Mesothelial cell of epicardium (in vitro differentiated cells): Measurements from ENCODE around the gene CD63. TPM values are rescaled to one million over a fixed set of nuclear protein-coding genes. Genes with fewer than 3 reads are reported as not detected.

ENCODE experiments used
- DNase-seq, 2 experiments: peaks; one replicate each; pipeline ENCODE4 v3.0.0; 2021; ENCODE audit warnings: low spot score in 2 of 2; ENCODE audit not compliant: unreplicated experiment in 2 of 2
- H3K27ac Mint-ChIP-seq: 2 replicates; pipeline ENCODE4 v1.8.0; 2021; ENCODE audit warnings: mixed read lengths
- H3K27me3 Mint-ChIP-seq: 2 replicates; pipeline ENCODE4 v1.8.0; 2021; ENCODE audit warnings: low read depth, mixed read lengths
- H3K36me3 Mint-ChIP-seq: 2 replicates; pipeline ENCODE4 v1.8.0; 2021; ENCODE audit warnings: mixed read lengths
- H3K4me1 Mint-ChIP-seq: 2 replicates; pipeline ENCODE4 v1.8.0; 2021; ENCODE audit warnings: mixed read lengths
- H3K4me3 Mint-ChIP-seq: 2 replicates; pipeline ENCODE4 v1.8.0; 2021; ENCODE audit warnings: mild to moderate bottlenecking, moderate library complexity, mixed read lengths
- H3K9me3 Mint-ChIP-seq: 2 replicates; pipeline ENCODE4 v1.8.0; 2021; ENCODE audit warnings: mixed read lengths
- total RNA-seq: library from RNA; stranded (reverse); gene quantifications from 3 replicates; pipeline ENCODE4 v1.2.1, GENCODE V29; 2021
- TF ChIP-seq, protein P1 (sequence below): fragments of 200-600 bp; sonication (generic); IDR thresholded peaks from one replicate; pipeline ENCODE4 v1.5.0; 2021; ENCODE audit warnings: antibody characterized with exemption; ENCODE audit not compliant: unreplicated experiment

The CD63 gene
- total RNA-seq, 1 donor from 2014 or later, result 429 TPM

DNA sequence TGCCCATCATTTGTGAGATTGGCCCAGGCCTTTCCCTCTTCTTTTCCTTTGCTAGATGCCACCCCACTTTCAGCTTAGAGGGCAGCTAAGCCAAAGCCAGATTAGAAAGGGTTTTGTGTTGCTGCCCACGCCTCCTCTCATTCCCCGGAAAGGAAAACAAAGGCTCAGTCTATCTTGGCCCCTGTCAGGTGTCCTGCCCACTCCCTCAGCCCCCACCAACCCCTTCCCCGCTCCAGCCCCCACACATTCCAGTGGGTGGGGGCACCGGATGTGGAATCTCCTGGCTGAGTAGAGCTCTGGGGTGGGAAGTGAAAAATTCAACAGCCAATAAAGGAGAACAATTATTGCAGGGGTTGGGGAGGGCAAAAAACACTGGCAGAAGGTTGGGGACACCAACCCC lies 10.8 kb downstream of the CD63 start:
- TF ChIP-seq, protein P1, sequence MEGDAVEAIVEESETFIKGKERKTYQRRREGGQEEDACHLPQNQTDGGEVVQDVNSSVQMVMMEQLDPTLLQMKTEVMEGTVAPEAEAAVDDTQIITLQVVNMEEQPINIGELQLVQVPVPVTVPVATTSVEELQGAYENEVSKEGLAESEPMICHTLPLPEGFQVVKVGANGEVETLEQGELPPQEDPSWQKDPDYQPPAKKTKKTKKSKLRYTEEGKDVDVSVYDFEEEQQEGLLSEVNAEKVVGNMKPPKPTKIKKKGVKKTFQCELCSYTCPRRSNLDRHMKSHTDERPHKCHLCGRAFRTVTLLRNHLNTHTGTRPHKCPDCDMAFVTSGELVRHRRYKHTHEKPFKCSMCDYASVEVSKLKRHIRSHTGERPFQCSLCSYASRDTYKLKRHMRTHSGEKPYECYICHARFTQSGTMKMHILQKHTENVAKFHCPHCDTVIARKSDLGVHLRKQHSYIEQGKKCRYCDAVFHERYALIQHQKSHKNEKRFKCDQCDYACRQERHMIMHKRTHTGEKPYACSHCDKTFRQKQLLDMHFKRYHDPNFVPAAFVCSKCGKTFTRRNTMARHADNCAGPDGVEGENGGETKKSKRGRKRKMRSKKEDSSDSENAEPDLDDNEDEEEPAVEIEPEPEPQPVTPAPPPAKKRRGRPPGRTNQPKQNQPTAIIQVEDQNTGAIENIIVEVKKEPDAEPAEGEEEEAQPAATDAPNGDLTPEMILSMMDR, result no peak
- Mint-ChIP-seq H3K27ac (peak overlapping the region; percentile 68), H3K4me3 (peak overlapping the region; percentile 93), H3K27me3 (peaks cover 11% of the 10 kb centered on the region), H3K9me3 (no peaks in the 10 kb centered on the region), H3K36me3 (no peaks in the 10 kb centered on the region), H3K4me1 (peaks cover 34% of the 10 kb centered on the region)
- no peak for DNase-seq

DNA sequence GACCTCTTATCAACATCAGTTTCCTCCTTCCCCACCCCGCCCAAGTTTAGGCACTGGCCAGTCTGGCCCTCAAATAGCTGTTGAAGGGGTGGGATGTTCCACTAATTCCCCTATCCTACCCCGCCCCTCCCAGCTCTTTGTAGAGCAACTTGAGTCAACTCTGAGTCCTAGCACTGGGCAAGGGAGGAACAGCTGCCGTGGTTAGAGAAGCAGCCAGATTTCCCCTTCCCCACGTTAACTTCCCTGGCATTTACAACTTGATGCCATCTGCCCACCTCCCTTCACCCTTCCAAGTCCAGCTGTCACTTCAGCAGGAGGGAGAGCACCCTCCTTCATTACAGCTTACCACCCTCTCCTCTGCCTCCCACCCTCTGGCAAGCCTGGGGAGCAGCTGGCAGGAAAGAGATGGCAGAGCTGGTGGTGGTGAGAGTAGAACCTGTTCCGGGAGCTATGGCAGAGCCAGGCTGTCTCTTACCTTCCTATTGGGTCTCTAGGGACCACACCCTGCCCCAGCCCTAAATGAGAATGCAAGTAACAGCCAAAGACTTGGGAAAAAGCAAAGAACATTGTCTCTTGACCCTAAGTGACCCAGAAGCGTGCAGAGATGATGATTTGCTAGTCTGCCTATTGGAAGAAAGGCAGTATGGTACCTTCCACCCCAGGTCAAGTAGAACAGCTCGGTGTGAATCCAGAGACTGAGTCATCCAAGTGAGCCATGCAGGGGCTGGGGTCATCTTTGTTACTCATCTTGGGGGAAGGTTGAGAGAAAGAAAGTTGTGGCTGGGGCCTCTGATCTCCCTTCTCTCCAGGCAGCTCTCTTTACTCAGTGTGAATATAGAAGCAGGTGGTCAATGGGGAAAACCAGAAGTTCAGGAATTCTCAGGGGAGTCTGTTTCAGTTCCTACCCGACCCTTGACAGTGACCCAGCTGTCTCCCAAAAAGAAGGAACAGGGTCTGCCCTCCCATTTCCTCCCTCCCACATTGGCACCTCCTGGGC lies 11.5 kb downstream of the CD63 start:
- DNase-seq, result no peak
- Mint-ChIP-seq H3K9me3 (no peaks in the 10 kb centered on the region), H3K27ac (peak overlapping the region; percentile 68), H3K27me3 (peaks cover 17% of the 10 kb centered on the region), H3K4me3 (peak overlapping the region; percentile 93), H3K36me3 (no peaks in the 10 kb centered on the region), H3K4me1 (peaks cover 34% of the 10 kb centered on the region)
- TF ChIP-seq, protein P1, result no peak

DNA sequence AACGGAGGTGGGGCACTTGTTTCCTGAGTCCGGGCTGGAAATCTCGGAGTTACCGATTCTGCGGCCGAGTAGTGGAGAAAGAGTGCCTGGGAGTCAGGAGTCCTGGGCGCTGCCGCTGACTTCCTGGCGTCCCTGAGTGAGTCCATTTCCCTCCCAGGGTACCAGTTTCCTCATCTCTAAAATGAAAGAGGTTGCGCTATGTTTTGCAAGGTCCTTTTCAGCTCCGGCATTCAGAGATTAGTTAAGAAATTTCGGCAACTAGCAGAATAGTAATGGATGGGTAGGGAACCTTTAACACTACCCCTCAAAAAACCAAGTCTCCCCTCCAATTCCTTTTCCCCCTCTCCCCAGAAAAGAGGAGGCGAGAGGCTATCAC lies 12.2 kb downstream of the CD63 start:
- H3K4me1 Mint-ChIP-seq, result peaks cover 34% of the 10 kb centered on the region
- peaks cover 24% of the 10 kb centered on the region for H3K27me3 Mint-ChIP-seq
- H3K27ac Mint-ChIP-seq, result peak overlapping the region; percentile 98
- H3K4me3 Mint-ChIP-seq, result peak overlapping the region; percentile 93
- DNase-seq, result no peak
- TF ChIP-seq, protein P1, result no peak
- H3K36me3 Mint-ChIP-seq, result no peaks in the 10 kb centered on the region
- H3K9me3 Mint-ChIP-seq, result no peaks in the 10 kb centered on the region

DNA sequence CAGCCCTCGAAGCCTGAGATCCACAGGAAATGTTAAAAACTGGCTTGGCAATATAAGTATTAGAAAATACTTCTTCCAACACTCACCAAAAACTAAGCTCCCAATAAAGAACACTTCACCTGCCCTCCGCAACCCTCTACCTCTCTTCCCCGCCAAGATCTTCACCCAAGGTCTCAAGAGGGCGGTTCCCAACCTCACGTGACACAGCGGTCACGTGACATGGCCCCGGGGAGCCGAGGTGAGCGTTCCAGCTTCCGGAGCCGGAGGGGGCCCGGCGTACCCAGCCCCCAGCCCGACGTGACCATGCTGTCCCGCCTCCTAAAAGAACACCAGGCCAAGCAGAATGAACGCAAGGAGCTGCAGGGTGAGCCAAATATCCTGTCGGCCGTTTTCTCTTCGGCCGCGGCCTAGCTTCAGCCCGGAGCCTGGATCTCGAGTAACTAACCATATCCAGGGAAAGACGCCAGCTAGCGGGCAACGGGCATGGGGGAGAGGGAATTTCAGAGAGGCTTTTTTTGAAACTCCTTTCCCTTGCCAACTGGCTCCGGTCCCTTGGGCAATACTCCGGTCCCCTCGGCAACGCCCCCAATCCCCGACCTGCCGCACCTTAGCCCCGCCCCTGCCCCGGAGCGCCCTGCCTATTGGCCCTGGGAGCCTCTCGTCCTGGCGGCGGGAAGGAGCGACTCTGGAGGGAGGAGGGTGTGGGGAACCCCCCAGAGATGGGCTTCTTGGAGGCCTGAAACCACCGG lies 12.8 kb downstream of the CD63 start, which contains the start of gene BLOC1S1:
Gene BLOC1S1 (plus strand): TSS at position 214 of the 749 bp plus-strand sequence. CDS start 6 bp downstream, at position 220.
- H3K27ac Mint-ChIP-seq, result peak within 1 kb of the TSS; percentile 98
- no peaks in the 10 kb centered on the region for H3K9me3 Mint-ChIP-seq
- DNase-seq, result peak; percentile 85 to 92
- no peaks in the 10 kb centered on the region for H3K36me3 Mint-ChIP-seq
- H3K4me3 Mint-ChIP-seq, result peak within 1 kb of the TSS; percentile 93
- peaks cover 26% of the 10 kb centered on the region for H3K27me3 Mint-ChIP-seq
- peaks cover 34% of the 10 kb centered on the region for H3K4me1 Mint-ChIP-seq
- TF ChIP-seq, protein P1, result no peak

DNA sequence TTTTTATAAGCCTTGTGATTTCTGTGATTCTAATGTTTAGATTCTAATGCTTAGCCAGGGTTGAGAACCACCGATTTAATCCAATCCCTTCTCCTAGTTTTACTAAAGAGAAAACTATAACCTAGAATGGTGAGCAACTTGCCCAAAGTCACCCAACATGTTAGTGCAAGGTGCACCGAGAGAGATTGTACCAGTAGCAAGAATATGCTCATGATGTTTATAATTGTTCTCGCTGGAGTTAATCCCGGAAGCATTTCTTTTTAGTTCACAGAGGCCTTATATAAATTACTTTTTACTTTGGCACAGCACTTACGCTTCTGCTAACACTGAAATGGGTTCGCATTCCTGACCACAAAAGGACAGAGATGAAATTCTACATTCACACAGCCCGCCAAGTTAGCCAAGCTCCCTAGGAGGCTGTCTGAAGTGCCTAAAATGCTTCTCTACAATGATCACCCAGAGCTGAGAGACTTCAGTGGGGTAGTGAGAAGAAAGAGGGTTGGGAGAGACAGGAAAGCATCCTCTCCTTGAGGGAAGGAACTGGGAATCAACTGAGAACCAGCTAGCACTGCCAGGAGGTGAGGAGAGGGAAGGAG lies 13.5 kb downstream of the CD63 start:
- peak overlapping the region; percentile 98 for H3K27ac Mint-ChIP-seq
- peaks cover 34% of the 10 kb centered on the region for H3K4me1 Mint-ChIP-seq
- peak overlapping the region; percentile 93 for H3K4me3 Mint-ChIP-seq
- H3K36me3 Mint-ChIP-seq, result no peaks in the 10 kb centered on the region
- peaks cover 33% of the 10 kb centered on the region for H3K27me3 Mint-ChIP-seq
- no peak for DNase-seq
- H3K9me3 Mint-ChIP-seq, result no peaks in the 10 kb centered on the region
- TF ChIP-seq, protein P1, result no peak
